Pulmonary artery endothelial cell (primary cell): ENCODE measurements around the gene ARHGEF4. TPM values are rescaled to one million over a fixed set of nuclear protein-coding genes. Genes with fewer than 3 reads are reported as not detected.
A peak's percentile ranks its signal among the peaks of the same experiment; 100 is the strongest.

Source experiments
- DNase-seq: peaks from one replicate; pipeline ENCODE4 v3.0.0-alpha.2; 2011; ENCODE audit warnings: low read depth, low spot score
- total RNA-seq: library from RNA; depleted of rRNA; stranded (reverse); fragments of >200 nt; gene quantifications from 2 replicates; pipeline ENCODE4 v1.2.3, GENCODE V29; 2014

The ARHGEF4 gene
- total RNA-seq, 1 donor from 2014 or later, result not detected

- no peak for DNase-seq
Measured at GRCh38 chr2:130849896-130850787, 13.4 kb downstream of the ARHGEF4 start.

DNA sequence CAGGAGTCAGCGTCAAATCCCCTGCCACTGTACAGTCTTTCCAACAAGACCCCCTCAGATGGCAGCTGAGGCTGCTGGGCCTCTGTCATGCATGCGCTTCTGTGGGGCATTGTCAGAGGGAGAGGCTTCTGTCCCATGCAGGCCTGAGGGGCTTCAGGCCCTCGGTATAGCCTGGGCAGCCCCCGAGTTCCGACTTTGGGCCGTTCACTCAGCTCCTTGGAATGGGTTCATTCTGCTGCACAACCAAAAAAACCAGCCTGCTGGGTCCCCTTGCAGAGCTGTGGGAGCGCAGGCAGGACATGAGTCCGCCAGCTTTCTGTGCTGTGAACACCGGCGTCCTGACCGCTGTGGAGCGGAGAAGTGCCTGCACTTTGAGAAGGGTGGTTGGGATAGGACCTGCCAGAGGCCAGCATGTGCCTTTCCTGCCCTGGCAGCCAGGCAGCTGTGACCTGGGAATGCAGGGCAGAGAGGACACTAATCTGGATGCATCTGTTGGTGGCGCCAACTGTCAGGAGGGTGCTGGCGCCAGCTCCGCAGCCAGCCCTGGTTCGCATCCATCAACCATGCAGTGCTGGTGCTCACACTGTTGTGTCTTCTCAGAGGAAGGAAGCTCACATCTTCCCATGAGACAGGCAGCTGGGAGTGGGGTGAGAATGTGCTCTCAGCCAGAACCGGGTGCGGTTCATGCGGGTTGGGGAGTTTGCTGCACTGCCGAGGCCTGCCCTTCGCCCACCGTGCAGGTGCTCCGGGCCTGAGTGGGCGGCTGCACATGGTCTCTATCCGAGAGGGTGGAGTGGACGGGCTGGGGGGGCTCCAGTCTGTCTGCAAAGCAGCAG, 14.3 kb downstream of the ARHGEF4 start:
- no peak for DNase-seq

- DNase-seq, result no peak
Measured at GRCh38 chr2:130851624-130852382, 15.1 kb downstream of the ARHGEF4 start.

GRCh38 chr2:130852521-130853115, 15.9 kb downstream of the ARHGEF4 start:
- DNase-seq, result no peak

DNA sequence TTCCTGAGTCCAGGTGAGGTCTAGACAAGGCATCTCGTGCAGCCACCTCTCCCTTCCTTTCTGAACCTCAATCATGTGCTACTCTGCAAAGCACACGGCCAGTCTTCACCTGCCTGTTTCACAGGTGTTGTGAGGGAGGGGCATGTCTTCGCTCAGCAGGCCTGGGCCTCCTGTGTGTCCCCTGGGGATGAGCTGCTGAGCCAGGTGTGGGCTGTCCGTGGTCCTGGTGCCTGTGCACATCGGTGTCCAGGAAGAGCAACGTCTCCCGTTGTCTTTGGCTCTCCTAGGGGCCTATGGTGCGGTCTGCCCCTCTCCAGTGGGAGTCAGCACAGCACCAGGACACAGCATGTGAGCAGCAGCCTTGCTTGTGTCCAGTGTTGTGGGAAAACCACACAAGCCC, 16.7 kb downstream of the ARHGEF4 start:
- no peak for DNase-seq

DNA sequence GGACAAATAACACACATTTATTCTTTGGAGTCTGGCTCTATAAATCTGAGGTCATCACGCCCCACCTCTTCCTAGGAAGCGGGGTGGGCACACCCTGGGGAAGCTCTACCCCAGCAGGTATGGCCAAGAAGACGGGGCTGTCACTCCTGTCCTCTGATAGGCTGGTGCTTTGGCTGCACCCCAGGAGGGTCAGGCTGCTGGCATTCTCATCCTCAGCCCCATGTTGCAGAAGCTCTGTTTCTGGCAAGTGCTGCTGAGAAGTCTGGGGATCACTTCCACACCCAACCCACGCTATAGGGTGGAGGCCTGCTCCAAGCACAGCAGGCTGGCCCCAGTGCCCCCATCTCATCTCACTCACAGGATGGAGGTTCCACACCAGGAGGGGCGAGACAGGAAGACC, 17.6 kb downstream of the ARHGEF4 start:
- DNase-seq, result no peak

DNA sequence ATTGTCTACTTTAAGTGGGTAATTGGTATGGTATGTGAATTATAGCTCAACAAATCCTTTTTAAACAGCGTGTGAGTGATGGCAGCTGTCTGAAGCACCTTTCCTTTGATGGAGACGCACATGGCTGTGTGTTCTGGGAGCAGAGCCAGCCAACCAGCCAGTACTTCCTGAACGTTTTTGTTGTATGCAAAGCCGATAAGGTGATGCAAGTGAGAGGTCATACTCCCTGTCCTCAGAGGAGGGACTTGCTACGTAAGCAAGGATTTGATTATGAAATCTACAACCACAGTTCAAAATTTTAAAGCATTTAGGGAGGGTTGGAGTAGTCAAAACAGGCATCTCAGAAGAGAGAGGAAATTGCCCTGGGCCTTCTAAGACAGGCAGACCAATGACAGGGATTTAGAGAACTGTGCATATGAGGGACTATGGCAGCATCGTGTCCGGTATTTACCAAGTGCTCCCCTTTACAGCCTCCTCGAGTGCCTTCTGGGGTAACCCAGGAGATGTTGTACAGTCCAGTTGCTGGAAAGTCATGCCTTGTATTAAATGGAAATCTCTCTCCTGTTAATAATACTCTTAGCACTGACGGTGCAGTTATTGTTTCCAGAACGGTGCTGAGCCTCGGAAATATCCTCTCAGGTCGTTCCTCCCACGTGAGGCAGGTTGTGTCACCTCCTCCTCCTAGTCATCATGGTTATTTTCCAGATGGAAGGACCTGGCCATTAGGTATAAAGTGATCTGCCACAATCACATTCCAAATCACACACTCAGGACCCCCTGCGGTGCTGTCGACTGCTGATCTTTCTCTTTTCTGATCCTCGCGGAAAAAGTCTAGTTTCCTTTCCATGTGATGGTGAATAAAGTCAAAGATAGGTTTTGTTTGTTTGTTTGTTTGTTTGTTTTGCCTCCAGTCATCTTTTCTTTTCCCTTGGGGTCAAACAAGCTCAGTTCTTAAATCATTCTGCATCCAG, 28.4 kb downstream of the ARHGEF4 start:
- no peak for DNase-seq

DNA sequence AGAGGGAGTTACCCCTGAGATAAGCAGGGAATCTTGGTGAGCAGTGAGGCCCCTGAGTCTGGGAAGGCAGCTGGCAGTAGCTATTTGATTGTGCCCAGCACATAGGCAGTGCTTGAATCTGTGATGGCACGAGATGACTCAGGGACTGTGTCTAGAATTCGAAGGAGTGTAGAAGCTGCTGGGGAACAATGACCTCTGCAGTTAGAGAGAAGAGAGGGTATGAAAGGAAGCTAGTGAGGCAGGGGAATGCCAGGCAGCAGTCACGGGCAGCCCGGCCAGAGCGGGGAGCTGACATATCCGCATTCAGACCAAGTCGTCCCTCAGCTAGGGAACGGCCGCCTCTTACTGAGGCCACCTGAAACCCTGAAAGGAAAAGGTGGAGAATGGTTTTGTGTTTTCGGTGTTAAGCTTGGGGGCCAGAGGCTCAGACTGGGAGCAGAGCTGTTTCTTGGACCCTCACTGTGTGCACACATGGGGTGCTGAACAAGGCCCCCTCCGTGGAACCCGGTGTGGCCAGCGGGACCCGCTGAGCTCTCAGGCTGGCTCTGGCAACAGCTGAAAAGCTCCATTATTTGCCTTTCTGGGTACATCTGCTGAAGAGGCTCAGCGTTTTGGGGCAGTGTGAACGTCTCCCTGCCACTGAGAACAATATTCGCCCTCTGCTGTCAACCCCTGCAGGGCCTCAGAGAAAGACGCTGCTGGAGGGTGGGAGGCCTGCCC, 32.9 kb downstream of the ARHGEF4 start:
- no peak for DNase-seq

DNA sequence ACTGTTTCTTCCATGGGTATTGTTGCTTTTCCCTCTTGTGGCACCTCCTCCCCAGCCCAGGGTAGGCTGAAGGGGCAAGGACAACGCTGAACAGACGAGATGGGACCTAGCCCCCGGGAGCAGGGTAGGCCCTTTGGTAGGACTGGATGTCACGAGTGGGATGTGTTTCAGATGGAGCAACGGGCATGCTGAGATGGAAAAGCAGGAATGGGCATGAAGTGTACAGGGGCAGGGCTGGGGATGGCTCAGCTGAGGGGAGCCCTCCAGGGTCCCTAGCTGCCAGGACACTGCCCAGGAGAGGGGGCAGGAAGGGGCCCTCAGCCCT, 33.4 kb downstream of the ARHGEF4 start:
- no peak for DNase-seq

- DNase-seq, result no peak
Measured at GRCh38 chr2:130870779-130871178, 34.1 kb downstream of the ARHGEF4 start.

GRCh38 chr2:130871843-130872740, 35.4 kb downstream of the ARHGEF4 start:
- DNase-seq, result no peak

- DNase-seq, result no peak
Measured at GRCh38 chr2:130872741-130873125, 36.0 kb downstream of the ARHGEF4 start.

- peak; percentile 10 for DNase-seq
Measured at GRCh38 chr2:130873700-130874346, 37.1 kb downstream of the ARHGEF4 start.

DNA sequence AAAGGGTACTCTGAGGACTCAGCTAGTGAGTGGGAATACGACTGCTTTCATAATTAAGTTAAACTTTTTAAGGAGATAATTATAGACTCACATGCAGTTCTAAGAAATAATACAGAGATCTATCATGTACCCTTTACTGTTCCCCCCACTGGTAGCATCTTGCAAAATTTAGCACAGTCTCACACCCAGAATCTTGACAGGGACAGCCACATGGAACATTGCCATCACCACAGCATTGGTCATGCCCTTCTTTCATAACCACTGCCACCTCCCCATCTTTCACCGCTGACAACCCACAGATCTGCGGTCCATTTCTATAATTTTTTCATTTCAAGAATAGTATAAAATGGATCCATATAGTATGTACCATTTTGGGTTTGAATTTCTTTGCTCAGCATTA, 37.8 kb downstream of the ARHGEF4 start:
- DNase-seq, result no peak

DNA sequence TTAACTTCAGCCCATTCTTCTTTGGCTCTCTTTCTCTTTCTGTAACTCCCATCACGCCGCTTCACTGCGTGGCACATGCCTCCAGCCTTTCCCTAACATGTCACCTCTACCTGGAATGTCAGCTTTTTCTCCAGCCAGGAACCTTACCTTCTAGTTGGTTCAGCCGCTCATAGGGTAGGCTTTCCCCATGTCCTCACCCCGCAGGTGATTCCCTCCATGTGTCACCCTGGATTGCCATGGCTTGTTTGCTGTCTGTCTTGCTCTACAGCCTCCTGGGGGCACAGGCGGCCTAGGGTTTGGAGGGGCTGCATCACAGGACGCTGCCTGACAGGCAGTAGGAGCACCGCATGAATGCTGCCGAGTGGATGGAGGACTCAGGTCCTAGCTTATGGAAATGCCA, 39.2 kb downstream of the ARHGEF4 start:
- DNase-seq, result no peak

GRCh38 chr2:130877258-130877657, 40.5 kb downstream of the ARHGEF4 start:
- DNase-seq, result no peak

DNA sequence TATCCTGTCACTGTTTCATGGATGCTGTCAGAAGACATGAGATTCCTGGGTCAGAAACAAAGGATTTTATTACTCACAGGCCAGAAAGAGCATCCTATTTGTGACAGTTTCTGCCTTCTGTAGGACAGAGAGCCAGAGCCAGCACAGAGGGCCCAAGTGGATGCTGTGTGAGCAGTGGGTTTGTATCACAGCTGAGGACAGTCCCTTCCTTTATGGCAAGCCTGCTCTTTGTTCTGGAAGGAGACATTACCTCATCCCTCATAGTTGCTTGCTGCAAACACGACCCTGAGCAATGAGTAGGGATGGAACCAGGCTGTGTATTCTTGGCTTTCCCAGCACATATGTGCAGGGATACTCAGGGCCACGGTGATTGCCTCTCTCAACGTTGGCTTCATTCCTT, 41.6 kb downstream of the ARHGEF4 start:
- DNase-seq, result no peak

DNA sequence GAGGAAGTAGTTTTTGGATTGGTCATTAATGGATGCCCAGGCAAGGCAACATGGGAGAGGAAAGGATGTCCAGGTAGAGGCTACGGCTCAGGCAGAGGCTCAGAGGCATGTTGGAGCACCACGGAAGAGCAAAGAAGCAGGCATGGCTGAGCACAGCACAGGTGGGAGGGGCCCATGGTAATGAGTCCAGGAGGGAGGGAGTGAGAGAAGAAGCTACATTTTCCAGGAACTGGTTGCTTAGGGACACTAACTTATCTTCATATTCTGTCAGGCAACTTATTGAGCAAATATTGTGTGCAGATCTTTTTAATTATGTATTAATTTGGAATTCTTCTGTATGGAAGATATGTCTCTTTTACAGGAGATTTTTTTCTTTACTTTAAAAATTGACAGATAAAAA, 42.2 kb downstream of the ARHGEF4 start:
- no peak for DNase-seq
